ENCODE results near the gene GPR37L1.

The GPR37L1 gene

GRCh38 chr1:202122639-202123335 lies at the start of gene GPR37L1:
Gene GPR37L1, plus strand, starts transcription at chr1:202122917. Its CDS starts 47 bp downstream, at chr1:202122964.
- DNase-seq = no peak

- no peak for DNase-seq
Measured at GRCh38 chr1:202073206-202073605, 49.5 kb upstream of the GPR37L1 start.

- no peak for DNase-seq
Measured at GRCh38 chr1:202074985-202075384, 47.7 kb upstream of the GPR37L1 start.

- DNase-seq = no peak
Measured at GRCh38 chr1:202075389-202075788, 47.3 kb upstream of the GPR37L1 start.

GRCh38 chr1:202076050-202076511 lies 46.6 kb upstream of the GPR37L1 start:
- DNase-seq = no peak

- no peak for DNase-seq
Measured at GRCh38 chr1:202078241-202078640, 44.5 kb upstream of the GPR37L1 start.

- no peak for DNase-seq
Measured at GRCh38 chr1:202081992-202082391, 40.7 kb upstream of the GPR37L1 start.

- no peak for DNase-seq
Measured at GRCh38 chr1:202084791-202085681, 37.7 kb upstream of the GPR37L1 start.

- DNase-seq = no peak
Measured at GRCh38 chr1:202085682-202086373, 36.9 kb upstream of the GPR37L1 start.

GRCh38 chr1:202086579-202087350 lies 36.0 kb upstream of the GPR37L1 start:
- DNase-seq = no peak

- no peak for DNase-seq
Measured at GRCh38 chr1:202088206-202088605, 34.5 kb upstream of the GPR37L1 start.

- DNase-seq = no peak
Measured at GRCh38 chr1:202090994-202091393, 31.7 kb upstream of the GPR37L1 start.

GRCh38 chr1:202093858-202094257 lies 28.9 kb upstream of the GPR37L1 start:
- DNase-seq = no peak

- DNase-seq = no peak
Measured at GRCh38 chr1:202101184-202101583, 21.5 kb upstream of the GPR37L1 start.

- no peak for DNase-seq
Measured at GRCh38 chr1:202104073-202104472, 18.6 kb upstream of the GPR37L1 start.

GRCh38 chr1:202105571-202106339 lies 17.0 kb upstream of the GPR37L1 start:
- DNase-seq = no peak

- no peak for DNase-seq
Measured at GRCh38 chr1:202106340-202107254, 16.1 kb upstream of the GPR37L1 start.

- DNase-seq = no peak
Measured at GRCh38 chr1:202107321-202107761, 15.4 kb upstream of the GPR37L1 start.

GRCh38 chr1:202107801-202108731 lies 14.7 kb upstream of the GPR37L1 start:
- no peak for DNase-seq
